Psoas muscle (tissue), 8 donors: ENCODE measurements around the gene BRD3. TPM values are rescaled to one million over a fixed set of nuclear protein-coding genes. Genes with fewer than 3 reads are reported as not detected.

Source experiments
- ATAC-seq, 4 donors: fragments of 200-7000 bp; cut with Tn5 transposase; one replicate each; pipeline ENCODE4 v1.9.1; 2020; ENCODE audit warnings: moderate library complexity in 3 of 4, mild to moderate bottlenecking in 2 of 4
- DNase-seq, 2 donors: peaks; one replicate each; pipeline ENCODE4 v3.0.0-alpha.2; 2020
- H3K27ac ChIP-seq: fragments of 200-600 bp; one replicate; pipeline ENCODE4 v1.8.0; 2022
- H3K27me3 ChIP-seq, 3 donors: fragments of 200-600 bp in 1 of 3; one replicate each; pipeline versions ENCODE4 v1.6.1 to v1.8.0; 2013 to 2022; ENCODE audit warnings: low read length in 2 of 3, mild to moderate bottlenecking in 2 of 3, moderate library complexity in 1 of 3; ENCODE audit not compliant: insufficient read depth in 3 of 3
- H3K36me3 ChIP-seq, 2 donors: fragments of 200-600 bp in 1 of 2; one replicate each; pipeline versions ENCODE4 v1.6.1 to v1.8.0; 2013 to 2022; ENCODE audit warnings: low read depth in 1 of 2, mild to moderate bottlenecking in 1 of 2, moderate library complexity in 1 of 2; ENCODE audit not compliant: insufficient read depth in 1 of 2
- H3K4me1 ChIP-seq: fragments of 200-600 bp; one replicate; pipeline ENCODE4 v1.8.0; 2022
- H3K4me3 ChIP-seq: fragments of 200-600 bp; one replicate; pipeline ENCODE4 v1.8.0; 2022; ENCODE audit warnings: mild to moderate bottlenecking
- H3K9me3 ChIP-seq: fragments of 200-600 bp; one replicate; pipeline ENCODE4 v1.8.0; 2022
- WGBS, 3 donors: extraction: QIAGEN DNeasy Blood & Tissue Kit; methylation state at CpG; one replicate each; pipeline versions ENCODE4 v1.1.6 to v1.1.7; 2013; 5-methylcytosine and 5-hydroxymethylcytosine counted together
- intact Hi-C, 2 donors: fragments of 100-400 bp; cut with DNase I; formaldehyde crosslinking; loops; one replicate each; pipeline versions ENCODE4 v1.11.0 to v1.14.2; 2022
- polyA plus RNA-seq, 3 donors: library from polyadenylated mRNA; stranded (reverse); fragments of 200-250 nt; gene quantifications; one replicate each; pipeline ENCODE4 v1.2.3, GENCODE V29; 2013
- total RNA-seq, 4 donors: library from RNA; stranded (reverse); fragmentation: NEBNext Ultra II Directional in 2 of 4; extraction: Animal tissue kit (Norgen Biotek cat#: 25700) in 2 of 4; gene quantifications; one replicate each; pipeline versions ENCODE4 v1.2.1 to v1.2.4, GENCODE V29; 2021 to 2023
- TF ChIP-seq, protein P1 (sequence below): fragments of 200-600 bp; IDR thresholded peaks from one replicate; pipeline ENCODE4 v1.8.0; 2022; ENCODE audit warnings: antibody characterized with exemption
- donor health status: healthy with polysubstance abuse.
- donor health status: DM: no; HTN: no; CAD: no; lungs with moderate emphysema.
- donor health status: Bipolar disorder and iron deficiency.
- donor health status: healthy.
- donor health status: DM: yes; HTN: yes; CAD: no.
- donor health status: DM: no; HTN: no; CAD: no.
- donor health status: DM: no; HTN: no; CAD: no.
- donor health status: DM: yes; HTN: yes; CAD: no.

Gene BRD3
- total and polyA plus RNA-seq, 7 donors: 7.5 to 28.2 (median 21.7) TPM

DNA sequence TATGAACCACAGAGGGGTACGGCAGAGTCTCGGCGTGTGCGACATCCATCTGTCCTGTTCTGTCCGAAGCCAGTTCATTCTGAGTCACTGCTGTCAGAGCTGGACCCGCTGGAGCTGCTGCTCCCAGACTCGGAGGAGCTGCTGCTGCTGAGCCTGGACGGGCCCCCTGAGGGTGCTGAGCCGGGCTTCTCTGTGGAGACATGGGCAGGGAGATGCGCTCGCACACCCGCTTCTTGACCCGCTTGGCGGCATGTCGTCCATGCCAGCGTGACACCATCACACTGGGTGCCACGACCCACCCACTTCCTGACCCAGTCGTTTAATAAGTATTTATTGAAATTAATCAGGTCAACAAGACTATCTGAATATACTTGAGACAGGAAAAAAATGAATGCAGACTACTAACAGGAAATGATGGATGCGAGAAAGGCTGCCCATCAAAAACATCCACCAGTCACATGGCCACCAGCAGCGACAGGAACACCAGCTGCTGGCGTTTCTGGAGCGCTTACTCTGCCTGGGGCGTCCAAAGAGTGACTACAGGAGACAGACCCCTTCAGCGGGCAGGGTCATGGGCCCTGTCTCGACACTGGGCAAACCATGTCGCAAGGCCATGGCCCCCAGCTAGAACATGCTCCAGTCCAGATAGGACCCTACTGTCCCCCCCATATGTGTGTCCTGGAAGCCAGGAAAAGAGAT lies 34.2 kb downstream of the BRD3 start:
- WGBS, 3 donors: 92 to 94% (median 92%) methylated on average over 26 of the region's 26 CpGs
- Histone ChIP-seq H3K4me1 (no peaks in the 10 kb centered on the region), H3K9me3 (no peaks in the 10 kb centered on the region), H3K36me3 (peaks cover 0 to 90% of the 10 kb centered on the region in 2 donors), H3K27me3 (no peaks in the 10 kb centered on the region), H3K27ac (no peak overlapping the region), H3K4me3 (no peak overlapping the region)
- intact Hi-C loops: no loop called here
- no peak for DNase-seq
- ATAC-seq: no peak
- TF ChIP-seq, protein P1, sequence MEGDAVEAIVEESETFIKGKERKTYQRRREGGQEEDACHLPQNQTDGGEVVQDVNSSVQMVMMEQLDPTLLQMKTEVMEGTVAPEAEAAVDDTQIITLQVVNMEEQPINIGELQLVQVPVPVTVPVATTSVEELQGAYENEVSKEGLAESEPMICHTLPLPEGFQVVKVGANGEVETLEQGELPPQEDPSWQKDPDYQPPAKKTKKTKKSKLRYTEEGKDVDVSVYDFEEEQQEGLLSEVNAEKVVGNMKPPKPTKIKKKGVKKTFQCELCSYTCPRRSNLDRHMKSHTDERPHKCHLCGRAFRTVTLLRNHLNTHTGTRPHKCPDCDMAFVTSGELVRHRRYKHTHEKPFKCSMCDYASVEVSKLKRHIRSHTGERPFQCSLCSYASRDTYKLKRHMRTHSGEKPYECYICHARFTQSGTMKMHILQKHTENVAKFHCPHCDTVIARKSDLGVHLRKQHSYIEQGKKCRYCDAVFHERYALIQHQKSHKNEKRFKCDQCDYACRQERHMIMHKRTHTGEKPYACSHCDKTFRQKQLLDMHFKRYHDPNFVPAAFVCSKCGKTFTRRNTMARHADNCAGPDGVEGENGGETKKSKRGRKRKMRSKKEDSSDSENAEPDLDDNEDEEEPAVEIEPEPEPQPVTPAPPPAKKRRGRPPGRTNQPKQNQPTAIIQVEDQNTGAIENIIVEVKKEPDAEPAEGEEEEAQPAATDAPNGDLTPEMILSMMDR: no peak

GRCh38 chr9:134032456-134033222 lies 35.2 kb downstream of the BRD3 start:
- Histone ChIP-seq H3K4me1 (no peaks in the 10 kb centered on the region), H3K27me3 (no peaks in the 10 kb centered on the region), H3K9me3 (no peaks in the 10 kb centered on the region), H3K4me3 (no peak overlapping the region), H3K27ac (no peak overlapping the region), H3K36me3 (peaks cover 0 to 87% of the 10 kb centered on the region in 2 donors)
- intact Hi-C loops: no loop called here
- 92 to 93% (median 92%) methylated on average over 40 of the region's 40 CpGs for WGBS, 3 donors
- ATAC-seq (no peak), DNase-seq (no peak)
- TF ChIP-seq, protein P1: no peak

DNA sequence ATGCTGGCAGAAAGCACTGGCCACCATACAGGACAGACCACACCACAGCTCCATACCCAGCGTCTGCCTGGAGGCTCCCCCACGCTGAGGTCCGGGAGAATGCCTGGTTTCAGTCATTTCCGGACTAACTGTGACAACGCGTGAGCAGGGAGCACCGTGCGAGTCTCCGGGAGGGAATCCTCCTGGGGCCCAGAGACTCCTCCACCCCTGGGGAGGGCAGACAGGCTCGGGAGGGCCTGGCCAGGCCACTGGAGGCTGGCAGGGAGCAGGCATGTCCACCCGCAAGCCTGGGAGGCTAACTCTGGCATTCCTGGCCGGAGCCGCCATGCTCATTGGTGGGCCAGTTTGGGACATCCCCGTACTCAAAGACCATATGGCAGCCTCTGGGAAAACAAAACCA lies 36.0 kb downstream of the BRD3 start:
- DNase-seq (no peak), ATAC-seq (no peak)
- H3K9me3 ChIP-seq: no peaks in the 10 kb centered on the region
- 78 to 83% (median 82%) methylated on average over 14 of the region's 14 CpGs for WGBS, 3 donors
- H3K27ac ChIP-seq: no peak overlapping the region
- peaks cover 0 to 85% of the 10 kb centered on the region in 2 donors for H3K36me3 ChIP-seq
- H3K4me1 ChIP-seq: no peaks in the 10 kb centered on the region
- H3K4me3 ChIP-seq: no peak overlapping the region
- intact Hi-C loops: no loop called here
- TF ChIP-seq, protein P1: no peak
- no peaks in the 10 kb centered on the region for H3K27me3 ChIP-seq

DNA sequence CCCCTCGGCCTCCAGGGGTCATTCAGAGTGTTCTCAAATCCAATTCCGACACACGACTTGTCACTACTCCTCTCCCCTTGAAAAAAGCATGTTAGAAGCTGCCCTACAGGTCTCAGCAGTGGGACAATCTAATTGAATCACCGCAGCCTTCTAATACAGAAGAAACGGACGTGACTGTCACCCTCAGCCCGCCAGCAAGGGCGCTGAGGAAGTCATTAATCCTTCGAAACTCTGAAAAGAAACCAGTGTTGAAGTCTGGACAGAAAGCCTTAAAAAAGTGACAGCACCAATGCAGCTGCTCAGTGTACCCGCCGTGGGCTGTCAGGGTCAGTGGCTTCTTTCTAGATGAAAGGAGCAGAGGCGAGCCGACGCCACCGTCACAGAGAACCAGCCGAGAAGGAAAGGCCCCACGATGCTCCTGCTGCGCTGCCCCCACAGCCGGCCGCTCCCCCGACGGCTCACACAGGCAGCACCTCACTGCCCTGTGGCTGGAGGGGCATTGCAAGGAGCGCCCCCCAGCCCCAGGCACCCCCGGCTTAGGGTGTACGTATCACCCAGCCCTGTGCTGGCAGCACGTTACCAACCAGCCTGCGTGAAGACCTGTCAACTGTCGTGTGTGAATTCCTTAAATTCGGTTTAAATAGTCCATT lies 36.9 kb downstream of the BRD3 start:
- 85 to 86% (median 85%) methylated on average over 29 of the region's 29 CpGs for WGBS, 3 donors
- H3K27me3 ChIP-seq: no peaks in the 10 kb centered on the region
- DNase-seq: no peak
- H3K4me1 ChIP-seq: peaks cover 4% of the 10 kb centered on the region
- peaks cover 0 to 77% of the 10 kb centered on the region in 2 donors for H3K36me3 ChIP-seq
- no peak for ATAC-seq
- TF ChIP-seq, protein P1: no peak
- H3K4me3 ChIP-seq: no peak overlapping the region
- intact Hi-C loops: no loop called here
- no peaks in the 10 kb centered on the region for H3K9me3 ChIP-seq
- no peak overlapping the region for H3K27ac ChIP-seq
